DOHH2 (cell line): ENCODE results near the gene EFEMP1.

Experiments used
- EZH2phosphoT487 ChIP-seq: fragments of 200-600 bp; sonication (generic); IDR thresholded peaks from 2 replicates; pipeline ENCODE4 v1.6.1; 2017; ENCODE audit warnings: borderline replicate concordance, mild to moderate bottlenecking, antibody characterized with exemption, low read length, moderate library complexity, mixed read lengths
- TF ChIP-seq, protein P1 (sequence below): fragments of 200-600 bp; sonication (generic); IDR thresholded peaks from one replicate; pipeline ENCODE4 v1.5.1; 2014; ENCODE audit warnings: antibody characterized with exemption, mild to moderate bottlenecking, low read depth, low read length; ENCODE audit not compliant: poor library complexity, severe bottlenecking

DNA sequence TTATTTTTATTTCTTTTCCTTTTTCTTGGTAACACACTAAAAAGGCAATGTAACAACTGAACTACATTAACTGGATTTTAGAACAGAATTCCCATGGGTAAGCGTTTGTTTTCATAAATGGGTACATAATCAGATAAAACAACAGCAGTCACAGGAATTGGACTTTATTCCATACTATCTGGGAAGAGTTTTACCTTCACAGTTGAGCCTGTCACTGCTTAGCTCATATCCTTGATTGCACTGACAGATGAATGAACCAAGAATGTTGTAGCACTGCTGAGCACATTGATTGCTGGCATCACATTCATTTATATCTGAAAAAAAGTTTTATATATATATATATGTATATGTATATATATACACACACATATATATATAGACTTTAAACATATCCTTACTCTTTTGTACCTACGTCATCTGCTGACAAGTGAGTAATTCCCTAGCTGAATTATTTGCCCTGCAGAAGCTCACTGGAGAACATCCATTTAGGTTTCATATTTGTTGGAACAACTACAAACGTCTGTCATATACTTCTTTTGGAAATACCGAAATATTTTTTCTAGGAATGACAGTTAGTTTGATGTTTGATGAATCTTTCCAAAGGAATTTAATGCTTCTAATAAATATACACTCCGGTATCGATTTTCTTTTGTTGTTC, 47.0 kb downstream of the EFEMP1 start:
- TF ChIP-seq, protein P1, sequence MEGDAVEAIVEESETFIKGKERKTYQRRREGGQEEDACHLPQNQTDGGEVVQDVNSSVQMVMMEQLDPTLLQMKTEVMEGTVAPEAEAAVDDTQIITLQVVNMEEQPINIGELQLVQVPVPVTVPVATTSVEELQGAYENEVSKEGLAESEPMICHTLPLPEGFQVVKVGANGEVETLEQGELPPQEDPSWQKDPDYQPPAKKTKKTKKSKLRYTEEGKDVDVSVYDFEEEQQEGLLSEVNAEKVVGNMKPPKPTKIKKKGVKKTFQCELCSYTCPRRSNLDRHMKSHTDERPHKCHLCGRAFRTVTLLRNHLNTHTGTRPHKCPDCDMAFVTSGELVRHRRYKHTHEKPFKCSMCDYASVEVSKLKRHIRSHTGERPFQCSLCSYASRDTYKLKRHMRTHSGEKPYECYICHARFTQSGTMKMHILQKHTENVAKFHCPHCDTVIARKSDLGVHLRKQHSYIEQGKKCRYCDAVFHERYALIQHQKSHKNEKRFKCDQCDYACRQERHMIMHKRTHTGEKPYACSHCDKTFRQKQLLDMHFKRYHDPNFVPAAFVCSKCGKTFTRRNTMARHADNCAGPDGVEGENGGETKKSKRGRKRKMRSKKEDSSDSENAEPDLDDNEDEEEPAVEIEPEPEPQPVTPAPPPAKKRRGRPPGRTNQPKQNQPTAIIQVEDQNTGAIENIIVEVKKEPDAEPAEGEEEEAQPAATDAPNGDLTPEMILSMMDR: no peak
- no peak for TF ChIP-seq EZH2phosphoT487
